ENCODE data around the gene HS6ST1.
"Not testable (repeated sequence)": the region's sequence is repeated elsewhere in the genome, so short reads cannot be mapped to it uniquely, and the experiment has no call there.

HS6ST1 gene

GRCh38 chr2:128267197-128267596 is 51.5 kb downstream of the HS6ST1 start:
- not testable (repeated sequence) for DNase-seq (ENCODE audit: low spot score)

GRCh38 chr2:128266463-128266862 is 52.2 kb downstream of the HS6ST1 start:
- DNase-seq (ENCODE audit: low spot score) = not testable (repeated sequence)

GRCh38 chr2:128265608-128265993 is 53.1 kb downstream of the HS6ST1 start:
- DNase-seq (ENCODE audit: low spot score) = not testable (repeated sequence)

GRCh38 chr2:128264881-128265607 is 53.6 kb downstream of the HS6ST1 start:
- no peak for DNase-seq (ENCODE audit: low spot score)

GRCh38 chr2:128263902-128264331 is 54.8 kb downstream of the HS6ST1 start:
- DNase-seq (ENCODE audit: low spot score) = no peak

GRCh38 chr2:128262315-128263253 is 56.1 kb downstream of the HS6ST1 start:
- no peak for DNase-seq (ENCODE audit: low spot score)

- DNase-seq (ENCODE audit: low spot score) = no peak
Measured at GRCh38 chr2:128261245-128262128, 57.2 kb downstream of the HS6ST1 start.

- no peak for DNase-seq (ENCODE audit: low spot score)
Measured at GRCh38 chr2:128260239-128261138, 58.2 kb downstream of the HS6ST1 start.

GRCh38 chr2:128259585-128259984 is 59.1 kb downstream of the HS6ST1 start:
- no peak for DNase-seq (ENCODE audit: low spot score)

GRCh38 chr2:128258218-128258617 is 60.5 kb downstream of the HS6ST1 start:
- no peak for DNase-seq (ENCODE audit: low spot score)

GRCh38 chr2:128252501-128252900 is 66.2 kb downstream of the HS6ST1 start:
- no peak for DNase-seq (ENCODE audit: low spot score)

GRCh38 chr2:128252086-128252485 is 66.6 kb downstream of the HS6ST1 start:
- DNase-seq (ENCODE audit: low spot score) = not testable (repeated sequence)

- DNase-seq (ENCODE audit: low spot score) = no peak
Measured at GRCh38 chr2:128250229-128251025, 68.2 kb downstream of the HS6ST1 start.

- no peak for DNase-seq (ENCODE audit: low spot score)
Measured at GRCh38 chr2:128249555-128249954, 69.1 kb downstream of the HS6ST1 start.

- DNase-seq (ENCODE audit: low spot score) = no peak
Measured at GRCh38 chr2:128245813-128246212, 72.9 kb downstream of the HS6ST1 start.

GRCh38 chr2:128241896-128242295 is 76.8 kb downstream of the HS6ST1 start:
- no peak for DNase-seq (ENCODE audit: low spot score)

- DNase-seq (ENCODE audit: low spot score) = no peak
Measured at GRCh38 chr2:128237911-128238697, 80.6 kb downstream of the HS6ST1 start.

- no peak for DNase-seq (ENCODE audit: low spot score)
Measured at GRCh38 chr2:128237081-128237534, 81.6 kb downstream of the HS6ST1 start.

GRCh38 chr2:128236491-128237035 is 82.1 kb downstream of the HS6ST1 start:
- no peak for DNase-seq (ENCODE audit: low spot score)

All from HuH-7.5 (cell line).